Uterus (tissue), 4 donors: ENCODE measurements around the gene TSPAN17. TPM values are rescaled to one million over a fixed set of nuclear protein-coding genes. Genes with fewer than 3 reads are reported as not detected.

Source experiments
- DNase-seq, 2 donors: peaks; one replicate each; pipeline ENCODE4 v3.0.0-alpha.2; 2019 to 2020
- H3K27ac ChIP-seq, 2 donors: fragments of 200-600 bp; sonication (generic); 1 replicate in 1 of 2; 2 replicates in 1 of 2; pipeline ENCODE4 v1.5.1; 2016 to 2018
- H3K27me3 ChIP-seq, 2 donors: fragments of 200-600 bp; sonication (generic); one replicate each; pipeline ENCODE4 v1.5.1; 2018 to 2019; ENCODE audit warnings: control low read depth in 1 of 2
- H3K36me3 ChIP-seq, 2 donors: fragments of 200-600 bp; sonication (generic); one replicate each; pipeline ENCODE4 v1.5.1; 2019; ENCODE audit warnings: control low read depth in 1 of 2
- H3K4me1 ChIP-seq, 2 donors: fragments of 200-600 bp; sonication (generic); one replicate each; pipeline ENCODE4 v1.5.1; 2018 to 2019; ENCODE audit warnings: control low read depth in 1 of 2
- H3K4me3 ChIP-seq, 2 donors: fragments of 200-600 bp; sonication (generic); 1 replicate in 1 of 2; 2 replicates in 1 of 2; pipeline ENCODE4 v1.5.1; 2018 to 2019; ENCODE audit warnings: mild to moderate bottlenecking in 1 of 2
- H3K9me3 ChIP-seq, 2 donors: fragments of 200-600 bp; sonication (generic); one replicate each; pipeline ENCODE4 v1.5.1; 2019; ENCODE audit warnings: control low read depth in 1 of 2
- CTCF ChIP-seq, 4 experiments: fragments of 200-600 bp in 2 of 4; fragments of 450-650 bp in 2 of 4; sonication (generic) in 2 of 4; IDR thresholded peaks; one replicate each; pipeline ENCODE4 v1.5.1; 2016 to 2019; ENCODE audit warnings: antibody characterized with exemption in 4 of 4, mild to moderate bottlenecking in 2 of 4, moderate library complexity in 1 of 4
- POLR2A ChIP-seq, 2 donors: fragments of 450-650 bp; IDR thresholded peaks; one replicate each; pipeline ENCODE4 v1.6.1; 2016; ENCODE audit warnings: antibody characterized with exemption in 2 of 2, mild to moderate bottlenecking in 1 of 2, moderate library complexity in 1 of 2
- intact Hi-C: fragments of 100-400 bp; cut with DNase I; formaldehyde crosslinking; loops from one replicate; pipeline ENCODE4 v1.15.1; 2023; ENCODE audit warnings: low total_unique reads
- total RNA-seq, 4 donors: library from RNA; depleted of rRNA in 3 of 4; stranded (reverse); fragments of >200 nt in 3 of 4; gene quantifications; one replicate each; pipeline versions ENCODE4 v1.1.0 to v1.2.4, GENCODE V29; 2014 to 2023
- donor health status: DM: yes; HTN: yes; CAD: no.

Gene TSPAN17
- total RNA-seq, 4 donors from 2014 or later = 10.0 to 45.6 (median 20.2) TPM

- no peaks in the 10 kb centered on the region for H3K36me3 ChIP-seq
- H3K27ac ChIP-seq = no peak overlapping the region
- intact Hi-C loops = no loop called here
- no peak for DNase-seq
- H3K4me3 ChIP-seq = no peak overlapping the region
- peaks cover 0 to 6% of the 10 kb centered on the region in 2 donors for H3K27me3 ChIP-seq
- no peak for TF ChIP-seq POLR2A (IDR thresholded peaks at IDR 0.05)
- TF ChIP-seq CTCF (IDR thresholded peaks at IDR 0.05) = no peak
- no peaks in the 10 kb centered on the region for H3K9me3 ChIP-seq
- peaks cover 0 to 4% of the 10 kb centered on the region in 2 donors for H3K4me1 ChIP-seq
These were observed 37.7 kb downstream of the TSPAN17 start for GRCh38 chr5:176685010-176685409.

GRCh38 chr5:176687247-176687646 lies 40.0 kb downstream of the TSPAN17 start:
- DNase-seq = no peak
- intact Hi-C loops = no loop called here
- no peak overlapping the region for H3K4me3 ChIP-seq
- no peaks in the 10 kb centered on the region for H3K36me3 ChIP-seq
- peaks cover 0 to 9% of the 10 kb centered on the region in 2 donors for H3K27me3 ChIP-seq
- H3K27ac ChIP-seq = no peak overlapping the region
- no peaks in the 10 kb centered on the region for H3K9me3 ChIP-seq
- H3K4me1 ChIP-seq = no peaks in the 10 kb centered on the region
- no peak for TF ChIP-seq CTCF (IDR thresholded peaks at IDR 0.05)
- no peak for TF ChIP-seq POLR2A (IDR thresholded peaks at IDR 0.05)

- Histone ChIP-seq H3K36me3 (no peaks in the 10 kb centered on the region), H3K9me3 (no peaks in the 10 kb centered on the region), H3K27ac (no peak overlapping the region), H3K27me3 (peaks cover 0 to 9% of the 10 kb centered on the region in 2 donors), H3K4me3 (no peak overlapping the region), H3K4me1 (no peaks in the 10 kb centered on the region)
- TF ChIP-seq POLR2A (IDR thresholded peaks at IDR 0.05) (no peak), CTCF (IDR thresholded peaks at IDR 0.05) (no peak)
- no peak for DNase-seq
- intact Hi-C loops = no loop called here
These were observed 40.6 kb downstream of the TSPAN17 start for GRCh38 chr5:176687881-176688280.

- Histone ChIP-seq H3K36me3 (no peaks in the 10 kb centered on the region), H3K27me3 (peaks cover 0 to 9% of the 10 kb centered on the region in 2 donors), H3K27ac (no peak overlapping the region), H3K4me3 (no peak overlapping the region), H3K9me3 (no peaks in the 10 kb centered on the region), H3K4me1 (no peaks in the 10 kb centered on the region)
- TF ChIP-seq POLR2A (IDR thresholded peaks at IDR 0.05) (no peak), CTCF (IDR thresholded peaks at IDR 0.05) (no peak)
- DNase-seq = no peak
- intact Hi-C loops = no loop called here
These were observed 43.6 kb downstream of the TSPAN17 start for GRCh38 chr5:176690911-176691310.

GRCh38 chr5:176691524-176691923 lies 44.2 kb downstream of the TSPAN17 start:
- Histone ChIP-seq H3K36me3 (no peaks in the 10 kb centered on the region), H3K9me3 (no peaks in the 10 kb centered on the region), H3K27ac (no peak overlapping the region), H3K4me1 (no peaks in the 10 kb centered on the region), H3K27me3 (peaks cover 0 to 9% of the 10 kb centered on the region in 2 donors), H3K4me3 (no peak overlapping the region)
- no peak for TF ChIP-seq CTCF (IDR thresholded peaks at IDR 0.05)
- no peak for TF ChIP-seq POLR2A (IDR thresholded peaks at IDR 0.05)
- intact Hi-C loops = no loop called here
- no peak for DNase-seq
